ENCODE measurements around the gene FBXL19. TPM values are rescaled to one million over a fixed set of nuclear protein-coding genes. Genes with fewer than 3 reads are reported as not detected.

Gene FBXL19
- total and polyA plus RNA-seq, 2 of the 13 experiments (the other 11 are each of a cell fraction or from before 2014, with no cell fraction given) = 6.0 to 13.7 TPM

GRCh38 chr16:30996324-30996984 is 73.1 kb downstream of the FBXL19 start (continued):
- TF ChIP-seq, protein P1, sequence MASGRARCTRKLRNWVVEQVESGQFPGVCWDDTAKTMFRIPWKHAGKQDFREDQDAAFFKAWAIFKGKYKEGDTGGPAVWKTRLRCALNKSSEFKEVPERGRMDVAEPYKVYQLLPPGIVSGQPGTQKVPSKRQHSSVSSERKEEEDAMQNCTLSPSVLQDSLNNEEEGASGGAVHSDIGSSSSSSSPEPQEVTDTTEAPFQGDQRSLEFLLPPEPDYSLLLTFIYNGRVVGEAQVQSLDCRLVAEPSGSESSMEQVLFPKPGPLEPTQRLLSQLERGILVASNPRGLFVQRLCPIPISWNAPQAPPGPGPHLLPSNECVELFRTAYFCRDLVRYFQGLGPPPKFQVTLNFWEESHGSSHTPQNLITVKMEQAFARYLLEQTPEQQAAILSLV (CRISPR knock-in tag; IDR thresholded peaks at IDR 0.05; ENCODE audit: borderline replicate concordance) = 0 out of 2 replicates have a peak, but pooled peaks have one; percentile 27
- TF ChIP-seq ATF7 (IDR thresholded peaks at IDR 0.05) (no peak), ATF7 (CRISPR knock-in tag; IDR thresholded peaks at IDR 0.05) (0 out of 2 replicates have a peak, but pooled peaks have one; percentile 56), RAD21 (CRISPR knock-in tag; IDR thresholded peaks at IDR 0.05) (peak; percentile 29; the same call in 1 of the 2 replicates), TBL1XR1 (IDR thresholded peaks at IDR 0.05; ENCODE audit: borderline replicate concordance, low read length, partially characterized antibody) (peak; percentile 42), PRDM15 (CRISPR knock-in tag; IDR thresholded peaks at IDR 0.05) (peak; percentile 73; the same call in 1 of the 2 replicates), CBFB (CRISPR knock-in tag; IDR thresholded peaks at IDR 0.05) (peak; percentile 38; the same call in 1 of the 2 replicates), ZBTB21 (CRISPR knock-in tag; IDR thresholded peaks at IDR 0.05) (peak; percentile 59; the same call in 1 of the 2 replicates), TBP (CRISPR knock-in tag; IDR thresholded peaks at IDR 0.05) (no peak), ZBTB25 (CRISPR knock-in tag; IDR thresholded peaks at IDR 0.05) (0 out of 2 replicates have a peak, but pooled peaks have one; percentile 39), ZSCAN30 (CRISPR knock-in tag; IDR thresholded peaks at IDR 0.05) (peak; percentile 61; the same call in 1 of the 2 replicates)
- TF ChIP-seq, protein P2, sequence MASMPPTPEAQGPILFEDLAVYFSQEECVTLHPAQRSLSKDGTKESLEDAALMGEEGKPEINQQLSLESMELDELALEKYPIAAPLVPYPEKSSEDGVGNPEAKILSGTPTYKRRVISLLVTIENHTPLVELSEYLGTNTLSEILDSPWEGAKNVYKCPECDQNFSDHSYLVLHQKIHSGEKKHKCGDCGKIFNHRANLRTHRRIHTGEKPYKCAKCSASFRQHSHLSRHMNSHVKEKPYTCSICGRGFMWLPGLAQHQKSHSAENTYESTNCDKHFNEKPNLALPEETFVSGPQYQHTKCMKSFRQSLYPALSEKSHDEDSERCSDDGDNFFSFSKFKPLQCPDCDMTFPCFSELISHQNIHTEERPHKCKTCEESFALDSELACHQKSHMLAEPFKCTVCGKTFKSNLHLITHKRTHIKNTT (CRISPR knock-in tag; IDR thresholded peaks at IDR 0.05) = no peak
- TF ChIP-seq, protein P3, sequence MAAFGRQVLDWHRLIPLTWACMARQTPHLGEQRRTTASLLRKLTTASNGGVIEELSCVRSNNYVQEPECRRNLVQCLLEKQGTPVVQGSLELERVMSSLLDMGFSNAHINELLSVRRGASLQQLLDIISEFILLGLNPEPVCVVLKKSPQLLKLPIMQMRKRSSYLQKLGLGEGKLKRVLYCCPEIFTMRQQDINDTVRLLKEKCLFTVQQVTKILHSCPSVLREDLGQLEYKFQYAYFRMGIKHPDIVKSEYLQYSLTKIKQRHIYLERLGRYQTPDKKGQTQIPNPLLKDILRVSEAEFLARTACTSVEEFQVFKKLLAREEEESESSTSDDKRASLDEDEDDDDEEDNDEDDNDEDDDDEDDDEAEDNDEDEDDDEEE (CRISPR knock-in tag; IDR thresholded peaks at IDR 0.05) = peak; percentile 46; the same call in 1 of the 2 replicates
- TF ChIP-seq, protein P4, sequence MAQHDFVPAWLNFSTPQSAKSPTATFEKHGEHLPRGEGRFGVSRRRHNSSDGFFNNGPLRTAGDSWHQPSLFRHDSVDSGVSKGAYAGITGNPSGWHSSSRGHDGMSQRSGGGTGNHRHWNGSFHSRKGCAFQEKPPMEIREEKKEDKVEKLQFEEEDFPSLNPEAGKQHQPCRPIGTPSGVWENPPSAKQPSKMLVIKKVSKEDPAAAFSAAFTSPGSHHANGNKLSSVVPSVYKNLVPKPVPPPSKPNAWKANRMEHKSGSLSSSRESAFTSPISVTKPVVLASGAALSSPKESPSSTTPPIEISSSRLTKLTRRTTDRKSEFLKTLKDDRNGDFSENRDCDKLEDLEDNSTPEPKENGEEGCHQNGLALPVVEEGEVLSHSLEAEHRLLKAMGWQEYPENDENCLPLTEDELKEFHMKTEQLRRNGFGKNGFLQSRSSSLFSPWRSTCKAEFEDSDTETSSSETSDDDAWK (CRISPR knock-in tag; IDR thresholded peaks at IDR 0.05) = no peak

All from HepG2 (cell line).